GM23248 (cell line): ENCODE data around the gene NOL12.

Experiments used
- EZH2 ChIP-seq: fragments of 200-600 bp; sonication (generic); IDR thresholded peaks from 2 replicates; pipeline ENCODE4 v1.6.1; 2018; ENCODE audit warnings: antibody characterized with exemption, mild to moderate bottlenecking; ENCODE audit not compliant: insufficient read depth, poor library complexity, severe bottlenecking
- EZH2phosphoT487 ChIP-seq: fragments of 200-600 bp; sonication (generic); IDR thresholded peaks from 2 replicates; pipeline ENCODE4 v1.6.1; 2018; ENCODE audit warnings: antibody characterized with exemption, moderate library complexity, mild to moderate bottlenecking, low read depth; ENCODE audit not compliant: insufficient read depth

GRCh38 chr22:37650463-37651136, 35.5 kb upstream of the NOL12 start:
- no peak for TF ChIP-seq EZH2
- no peak for TF ChIP-seq EZH2phosphoT487
